Measurements from ENCODE around the gene DDB1.

GRCh38 chr11:61364012-61364675 lies 31.2 kb upstream of the DDB1 start:
- TF ChIP-seq POLR2A (IDR thresholded peaks at IDR 0.05; ENCODE audit: low read depth): no peak
- TF ChIP-seq CTCF (IDR thresholded peaks at IDR 0.05): no peak
- TF ChIP-seq EP300 (IDR thresholded peaks at IDR 0.05): no peak
- TF ChIP-seq POLR2AphosphoS5 (IDR thresholded peaks at IDR 0.05): no peak

All from esophagus muscularis mucosa (tissue), 4 donors.